Dedifferentiated amniotic fluid mesenchymal stem cell (primary cell): Measurements from ENCODE around the gene SIRPB1.
A peak's percentile ranks its signal among the peaks of the same experiment; 100 is the strongest.
"Not testable (repeated sequence)": the region's sequence is repeated elsewhere in the genome, so short reads cannot be mapped to it uniquely, and the experiment has no call there.

Source experiments
- DNase-seq: peaks from one replicate; pipeline ENCODE4 v3.0.0-alpha.2; 2016; ENCODE audit errors: extremely low spot score

The SIRPB1 gene

GRCh38 chr20:1619861-1620444 is at the start of gene SIRPB1:
SIRPB1 (minus strand) TSS chr20:1620009; CDS start chr20:1619944, 65 bp downstream.
- DNase-seq = peak; percentile 9

- no peak for DNase-seq
These were observed 49.5 kb upstream of the SIRPB1 start for GRCh38 chr20:1669304-1669703.

GRCh38 chr20:1667502-1668085 is 47.8 kb upstream of the SIRPB1 start:
- no peak for DNase-seq

GRCh38 chr20:1666802-1667201 is 47.0 kb upstream of the SIRPB1 start:
- DNase-seq = no peak

- DNase-seq = no peak
These were observed 45.5 kb upstream of the SIRPB1 start for GRCh38 chr20:1665345-1665744.

- DNase-seq = no peak
These were observed 45.1 kb upstream of the SIRPB1 start for GRCh38 chr20:1664911-1665310.

GRCh38 chr20:1663917-1664316 is 44.1 kb upstream of the SIRPB1 start:
- no peak for DNase-seq

- no peak for DNase-seq
These were observed 41.9 kb upstream of the SIRPB1 start for GRCh38 chr20:1661542-1662299.

- no peak for DNase-seq
These were observed 40.4 kb upstream of the SIRPB1 start for GRCh38 chr20:1660246-1660645.

- DNase-seq = no peak
These were observed 37.9 kb upstream of the SIRPB1 start, which contains the start of gene SIRPG for GRCh38 chr20:1657556-1658334. SIRPG (minus strand) TSS chr20:1657779; CDS start chr20:1657714, 65 bp downstream.

- no peak for DNase-seq
These were observed 37.0 kb upstream of the SIRPB1 start for GRCh38 chr20:1656844-1657243.

GRCh38 chr20:1654996-1655395 is 35.2 kb upstream of the SIRPB1 start:
- no peak for DNase-seq

- no peak for DNase-seq
These were observed 33.2 kb upstream of the SIRPB1 start for GRCh38 chr20:1652960-1653359.

GRCh38 chr20:1652104-1652503 is 32.3 kb upstream of the SIRPB1 start:
- DNase-seq = no peak

GRCh38 chr20:1651268-1652058 is 31.7 kb upstream of the SIRPB1 start:
- DNase-seq = no peak

GRCh38 chr20:1648101-1648500 is 28.3 kb upstream of the SIRPB1 start:
- DNase-seq = no peak

GRCh38 chr20:1646975-1647431 is 27.2 kb upstream of the SIRPB1 start:
- no peak for DNase-seq

- no peak for DNase-seq
These were observed 24.5 kb upstream of the SIRPB1 start for GRCh38 chr20:1644101-1644962.

- DNase-seq = not testable (repeated sequence)
These were observed 18.8 kb upstream of the SIRPB1 start for GRCh38 chr20:1638643-1639042.

- DNase-seq = no peak
These were observed 17.9 kb upstream of the SIRPB1 start for GRCh38 chr20:1637755-1638154.
